Liver (tissue), 9 donors: ENCODE measurements around the gene CDC42BPB. TPM values are rescaled to one million over a fixed set of nuclear protein-coding genes. Genes with fewer than 3 reads are reported as not detected.

Source experiments
- DNase-seq: peaks from one replicate; pipeline ENCODE4 v3.0.0-alpha.2; 2017; ENCODE audit warnings: low spot score
- H3K27ac ChIP-seq, 2 donors: one replicate each; pipeline ENCODE4 v1.7.0; 2013; ENCODE audit warnings: inconsistent platforms in 2 of 2, low read length in 2 of 2, control low read depth in 1 of 2, low read depth in 1 of 2, mild to moderate bottlenecking in 1 of 2
- H3K27me3 ChIP-seq, 4 donors: one replicate each; pipeline versions ENCODE4 v1.6.1 to v1.7.0; 2013; ENCODE audit warnings: low read length in 3 of 4, inconsistent platforms in 1 of 4, mild to moderate bottlenecking in 1 of 4, moderate library complexity in 1 of 4; ENCODE audit not compliant: control insufficient read depth in 4 of 4, insufficient read depth in 4 of 4
- H3K36me3 ChIP-seq, 4 donors: one replicate each; pipeline versions ENCODE4 v1.6.1 to v1.7.0; 2013; ENCODE audit warnings: low read length in 3 of 4, mild to moderate bottlenecking in 3 of 4, low read depth in 1 of 4, moderate library complexity in 1 of 4; ENCODE audit not compliant: control insufficient read depth in 4 of 4, insufficient read depth in 3 of 4
- H3K4me1 ChIP-seq, 4 donors: one replicate each; pipeline versions ENCODE4 v1.6.1 to v1.7.0; 2013; ENCODE audit warnings: low read length in 3 of 4, mild to moderate bottlenecking in 3 of 4, moderate library complexity in 1 of 4; ENCODE audit not compliant: control insufficient read depth in 4 of 4, insufficient read depth in 4 of 4
- H3K4me3 ChIP-seq, 3 donors: one replicate each; pipeline versions ENCODE4 v1.6.1 to v1.7.0; 2013; ENCODE audit warnings: low read length in 3 of 3, control low read depth in 1 of 3, low read depth in 1 of 3, mild to moderate bottlenecking in 1 of 3
- H3K9ac ChIP-seq, 2 donors: one replicate each; pipeline ENCODE4 v1.7.0; 2013; ENCODE audit warnings: low read length in 2 of 2, mild to moderate bottlenecking in 2 of 2, moderate library complexity in 2 of 2, control low read depth in 1 of 2, low read depth in 1 of 2
- H3K9me3 ChIP-seq, 4 donors: one replicate each; pipeline versions ENCODE4 v1.6.1 to v1.7.0; 2013; ENCODE audit warnings: low read length in 3 of 4; ENCODE audit not compliant: control insufficient read depth in 4 of 4
- ATF3 ChIP-seq: IDR thresholded peaks from 2 replicates; pipeline ENCODE4 v1.6.1; 2016; ENCODE audit warnings: antibody characterized with exemption
- CTCF ChIP-seq: fragments of 150-350 bp; IDR thresholded peaks from 2 replicates; pipeline ENCODE4 v1.5.1; 2017; ENCODE audit warnings: improper control_type of control experiment, low read depth, low read length; ENCODE audit not compliant: missing input control
- FOXA1 ChIP-seq: IDR thresholded peaks from 2 replicates; pipeline ENCODE4 v1.6.1; 2016; ENCODE audit warnings: antibody characterized with exemption
- FOXA2 ChIP-seq: IDR thresholded peaks from 2 replicates; pipeline ENCODE4 v1.6.1; 2016; ENCODE audit warnings: antibody characterized with exemption
- GABPA ChIP-seq, 2 donors: IDR thresholded peaks in 1 of 2; conservative IDR thresholded peaks in 1 of 2; 2 replicates each; pipeline ENCODE4 v1.6.1; 2016; ENCODE audit warnings: antibody characterized with exemption in 2 of 2, mild to moderate bottlenecking in 1 of 2, moderate library complexity in 1 of 2
- HNF4A ChIP-seq, 2 donors: conservative IDR thresholded peaks; 2 replicates each; pipeline ENCODE4 v1.6.1; 2016; ENCODE audit warnings: antibody characterized with exemption in 2 of 2, mild to moderate bottlenecking in 2 of 2
- HNF4G ChIP-seq: IDR thresholded peaks from 2 replicates; pipeline ENCODE4 v1.6.1; 2016; ENCODE audit warnings: antibody characterized with exemption
- JUND ChIP-seq, 2 donors: IDR thresholded peaks; 2 replicates each; pipeline ENCODE4 v1.6.1; 2016; ENCODE audit warnings: antibody characterized with exemption in 2 of 2
- MAX ChIP-seq: IDR thresholded peaks from 2 replicates; pipeline ENCODE4 v1.6.1; 2016; ENCODE audit warnings: antibody characterized with exemption
- NR2F2 ChIP-seq: IDR thresholded peaks from 2 replicates; pipeline ENCODE4 v1.6.1; 2016; ENCODE audit warnings: antibody characterized with exemption
- RAD21 ChIP-seq, 2 donors: IDR thresholded peaks; 2 replicates each; pipeline ENCODE4 v1.6.1; 2016; ENCODE audit warnings: antibody characterized with exemption in 2 of 2, mild to moderate bottlenecking in 2 of 2
- REST ChIP-seq: IDR thresholded peaks from 2 replicates; pipeline ENCODE4 v1.6.1; 2016; ENCODE audit warnings: antibody characterized with exemption, mild to moderate bottlenecking
- RXRA ChIP-seq, 2 donors: IDR thresholded peaks; 2 replicates each; pipeline ENCODE4 v1.6.1; 2017 to 2018; ENCODE audit warnings: antibody characterized with exemption in 2 of 2, mild to moderate bottlenecking in 1 of 2
- SP1 ChIP-seq: IDR thresholded peaks from 2 replicates; pipeline ENCODE4 v1.6.1; 2018; ENCODE audit warnings: antibody characterized with exemption, mild to moderate bottlenecking
- TAF1 ChIP-seq: conservative IDR thresholded peaks from 2 replicates; pipeline ENCODE4 v1.6.1; 2016; ENCODE audit warnings: antibody characterized with exemption, mild to moderate bottlenecking
- YY1 ChIP-seq: IDR thresholded peaks from 2 replicates; pipeline ENCODE4 v1.6.1; 2016; ENCODE audit warnings: antibody characterized with exemption, mild to moderate bottlenecking
- ZBTB33 ChIP-seq: IDR thresholded peaks from 2 replicates; pipeline ENCODE4 v1.6.1; 2016; ENCODE audit warnings: antibody characterized with exemption
- WGBS: extraction: QIAGEN DNeasy Blood & Tissue Kit; methylation state at CpG from one replicate; pipeline ENCODE4 v1.1.7; 2013; 5-methylcytosine and 5-hydroxymethylcytosine counted together
- polyA plus RNA-seq, 2 donors: library from polyadenylated mRNA; stranded (reverse) in 1 of 2; unstranded in 1 of 2; fragments of 200-250 nt in 1 of 2; fragments of >200 nt in 1 of 2; fragmentation: Nextera tagmentation in 1 of 2; extraction: Ambion mirVana in 1 of 2; gene quantifications; one replicate each; pipeline versions ENCODE4 v1.2.1 to v1.2.3, GENCODE V29; 2013 to 2015
- total RNA-seq, 2 donors: library from RNA; depleted of rRNA; stranded (reverse); fragments of >200 nt; gene quantifications; one replicate each; pipeline ENCODE4 v1.2.3, GENCODE V29; 2014
- donor health status: healthy.
- donor health status: healthy.
- donor health status: healthy.
- donor health status: healthy.
- donor health status: healthy.

Gene CDC42BPB
- total and polyA plus RNA-seq, 4 donors: 4.1 to 78.7 (median 29.7) TPM

GRCh38 chr14:103067231-103067954 is 10.0 kb upstream of the CDC42BPB start:
- Histone ChIP-seq H3K27ac (no peak overlapping the region), H3K36me3 (no peaks in the 10 kb centered on the region), H3K4me1 (peaks cover 0 to 6% (median 0%) of the 10 kb centered on the region in 4 donors), H3K27me3 (no peaks in the 10 kb centered on the region), H3K9me3 (no peaks in the 10 kb centered on the region), H3K4me3 (no peak overlapping the region), H3K9ac (no peak overlapping the region)
- no peak for DNase-seq
- TF ChIP-seq HNF4G (no peak), YY1 (no peak), RXRA (IDR thresholded peaks at IDR 0.05) (no peak), ATF3 (no peak), SP1 (no peak), TAF1 (no peak), GABPA (IDR thresholded peaks at IDR 0.05 in 1 of 2, conservative IDR thresholded peaks at IDR 0.05 in 1 of 2) (no peak), FOXA2 (no peak), FOXA1 (no peak), CTCF (no peak), RAD21 (IDR thresholded peaks at IDR 0.05) (no peak), HNF4A (conservative IDR thresholded peaks at IDR 0.05) (no peak), REST (no peak), JUND (IDR thresholded peaks at IDR 0.05) (no peak), MAX (no peak), NR2F2 (no peak), ZBTB33 (no peak)
- 83% methylated on average over 8 of the region's 8 CpGs for WGBS
